ENCODE results near the gene ARHGAP19.
"Not testable (repeated sequence)": the region's sequence is repeated elsewhere in the genome, so short reads cannot be mapped to it uniquely, and the experiment has no call there.

Gene ARHGAP19

GRCh38 chr10:97279121-97279815, 13.2 kb downstream of the ARHGAP19 start:
- DNase-seq, result no peak

GRCh38 chr10:97278491-97278989, 13.9 kb downstream of the ARHGAP19 start:
- no peak for DNase-seq

GRCh38 chr10:97277551-97277950, 14.9 kb downstream of the ARHGAP19 start:
- DNase-seq, result no peak

GRCh38 chr10:97274828-97275227, 17.6 kb downstream of the ARHGAP19 start:
- no peak for DNase-seq

GRCh38 chr10:97273700-97274099, 18.7 kb downstream of the ARHGAP19 start:
- DNase-seq, result no peak

GRCh38 chr10:97270523-97271154, 21.8 kb downstream of the ARHGAP19 start:
- no peak for DNase-seq

GRCh38 chr10:97267671-97268070, 24.8 kb downstream of the ARHGAP19 start:
- DNase-seq, result no peak

GRCh38 chr10:97265095-97265494, 27.3 kb downstream of the ARHGAP19 start:
- not testable (repeated sequence) for DNase-seq

GRCh38 chr10:97263971-97264370, 28.5 kb downstream of the ARHGAP19 start:
- no peak for DNase-seq

GRCh38 chr10:97261656-97262055, 30.8 kb downstream of the ARHGAP19 start:
- no peak for DNase-seq

GRCh38 chr10:97261183-97261582, 31.3 kb downstream of the ARHGAP19 start:
- no peak for DNase-seq

- no peak for DNase-seq
Measured at GRCh38 chr10:97259119-97259518, 33.3 kb downstream of the ARHGAP19 start.

- no peak for DNase-seq
Measured at GRCh38 chr10:97256356-97256755, 36.1 kb downstream of the ARHGAP19 start.

GRCh38 chr10:97255512-97256293, 36.7 kb downstream of the ARHGAP19 start:
- no peak for DNase-seq

GRCh38 chr10:97254694-97255093, 37.7 kb downstream of the ARHGAP19 start:
- no peak for DNase-seq

- no peak for DNase-seq
Measured at GRCh38 chr10:97250952-97251351, 41.5 kb downstream of the ARHGAP19 start.

GRCh38 chr10:97243836-97244235, 48.6 kb downstream of the ARHGAP19 start:
- DNase-seq, result no peak

- DNase-seq, result no peak
Measured at GRCh38 chr10:97238855-97239254, 53.6 kb downstream of the ARHGAP19 start.

- DNase-seq, result no peak
Measured at GRCh38 chr10:97235353-97235752, 57.1 kb downstream of the ARHGAP19 start.

- no peak for DNase-seq
Measured at GRCh38 chr10:97234400-97234799, 58.0 kb downstream of the ARHGAP19 start.

- no peak for DNase-seq
Measured at GRCh38 chr10:97230146-97230545, 62.3 kb downstream of the ARHGAP19 start.

- DNase-seq, result no peak
Measured at GRCh38 chr10:97229322-97230015, 63.0 kb downstream of the ARHGAP19 start.

- DNase-seq, result no peak
Measured at GRCh38 chr10:97228775-97229157, 63.7 kb downstream of the ARHGAP19 start.
